ENCODE data around the gene USP6NL. TPM values are rescaled to one million over a fixed set of nuclear protein-coding genes. Genes with fewer than 3 reads are reported as not detected.

USP6NL gene
- total and polyA plus RNA-seq, 9 of the 15 experiments (the other 6 are each of a cell fraction or from before 2014, with no cell fraction given) = 3.2 to 26.6 (median 19.8) TPM

DNA sequence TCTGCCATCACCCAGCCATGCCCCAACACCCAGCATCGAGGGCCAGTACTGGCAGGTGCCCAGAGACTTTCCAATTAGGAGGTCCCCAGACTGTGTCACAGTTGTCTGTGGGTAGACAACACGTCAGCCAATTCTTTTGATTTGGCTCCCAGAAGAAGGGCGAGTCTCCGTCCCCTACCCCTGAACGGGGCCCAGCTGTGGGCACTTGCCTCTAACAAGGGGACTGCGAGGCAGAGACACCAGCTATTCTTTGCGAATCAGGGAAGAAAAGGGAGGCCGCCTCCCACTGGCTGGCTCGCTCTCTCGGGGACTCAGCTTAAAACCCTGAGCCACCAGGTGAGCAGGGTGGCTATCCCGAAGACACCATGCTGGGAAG, 167.3 kb downstream of the USP6NL start:
- Histone ChIP-seq H4K20me1 (replicated peaks; ENCODE audit: control insufficient read depth, insufficient read depth, low read length) (no peaks in the 10 kb centered on the region), H3K4me2 (ENCODE audit: insufficient read depth, low read length) (no peak overlapping the region), H2AFZ (ENCODE audit: low read depth, low read length) (peak overlapping the region; percentile 37), H3K79me2 (ENCODE audit: control insufficient read depth, insufficient read depth, low read length) (no peaks in the 10 kb centered on the region), H3K27ac (ENCODE audit: extremely low read depth, low read depth, low read length) (no peak overlapping the region), H3K4me1 (replicated peaks in 1 of 2; ENCODE audit: control insufficient read depth in 2 of 2, insufficient read depth in 2 of 2, low read length in 2 of 2) (peaks cover 14 to 27% of the 10 kb centered on the region in 2 experiments; a peak in 4 of 5 replicates), H3K36me3 (ENCODE audit: control insufficient read depth, insufficient read depth, low read length) (no peaks in the 10 kb centered on the region), H3K9me3 (replicated peaks; ENCODE audit: control insufficient read depth, insufficient read depth, low read depth, low read length) (no peaks in the 10 kb centered on the region), H3K9ac (ENCODE audit: insufficient read depth in 1 of 2, low read depth in 2 of 2, low read length in 2 of 2) (no peak overlapping the region), H3K4me3 (no peak overlapping the region), H3K9me1 (ENCODE audit: control insufficient read depth, insufficient read depth, low read length) (no peaks in the 10 kb centered on the region), H3K27me3 (ENCODE audit: control insufficient read depth in 2 of 2, insufficient read depth in 2 of 2, low read length in 2 of 2) (no peaks in the 10 kb centered on the region)
- 68% methylated on average over 8 of the region's 11 CpGs for WGBS (ENCODE audit: insufficient coverage, low coverage, missing lambda C conversion rate)
- in situ Hi-C loops (cut with MboI) (no loop called here), intact Hi-C loops (cut with micrococcal nuclease) (no loop called here)
- no peak for ATAC-seq
- no peak for TF ChIP-seq PPARD (CRISPR knock-in tag; IDR thresholded peaks at IDR 0.05)
- TF ChIP-seq CBX8 (IDR thresholded peaks at IDR 0.05; ENCODE audit: borderline replicate concordance, extremely low read depth, low read depth, low read length, poor library complexity, severe bottlenecking) = no peak
- no peak for TF ChIP-seq GABPB1 (CRISPR knock-in tag; IDR thresholded peaks at IDR 0.05)
- TF ChIP-seq RBM22 (IDR thresholded peaks at IDR 0.05; ENCODE audit: low read depth, low read length, poor library complexity, severe bottlenecking) = no peak
- no peak for TF ChIP-seq ZNF146 (CRISPR knock-in tag; IDR thresholded peaks at IDR 0.05; ENCODE audit: unreplicated experiment)
- TF ChIP-seq, protein P1, sequence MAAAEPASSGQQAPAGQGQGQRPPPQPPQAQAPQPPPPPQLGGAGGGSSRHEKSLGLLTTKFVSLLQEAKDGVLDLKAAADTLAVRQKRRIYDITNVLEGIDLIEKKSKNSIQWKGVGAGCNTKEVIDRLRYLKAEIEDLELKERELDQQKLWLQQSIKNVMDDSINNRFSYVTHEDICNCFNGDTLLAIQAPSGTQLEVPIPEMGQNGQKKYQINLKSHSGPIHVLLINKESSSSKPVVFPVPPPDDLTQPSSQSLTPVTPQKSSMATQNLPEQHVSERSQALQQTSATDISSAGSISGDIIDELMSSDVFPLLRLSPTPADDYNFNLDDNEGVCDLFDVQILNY (CRISPR knock-in tag; IDR thresholded peaks at IDR 0.05) = no peak
- TF ChIP-seq CHD1 (IDR thresholded peaks at IDR 0.05; ENCODE audit: low read length) = no peak
- TF ChIP-seq, protein P2, sequence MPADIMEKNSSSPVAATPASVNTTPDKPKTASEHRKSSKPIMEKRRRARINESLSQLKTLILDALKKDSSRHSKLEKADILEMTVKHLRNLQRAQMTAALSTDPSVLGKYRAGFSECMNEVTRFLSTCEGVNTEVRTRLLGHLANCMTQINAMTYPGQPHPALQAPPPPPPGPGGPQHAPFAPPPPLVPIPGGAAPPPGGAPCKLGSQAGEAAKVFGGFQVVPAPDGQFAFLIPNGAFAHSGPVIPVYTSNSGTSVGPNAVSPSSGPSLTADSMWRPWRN (IDR thresholded peaks at IDR 0.05; ENCODE audit: low read depth) = no peak
- TF ChIP-seq ZNF408 (CRISPR knock-in tag; IDR thresholded peaks at IDR 0.05; ENCODE audit: low read depth) = no peak
- no peak for TF ChIP-seq ZNF75A (CRISPR knock-in tag; IDR thresholded peaks at IDR 0.05)
- no peak for TF ChIP-seq STAT5A (IDR thresholded peaks at IDR 0.05; ENCODE audit: borderline replicate concordance, low read length)
- no peak for TF ChIP-seq PHTF2 (CRISPR knock-in tag; IDR thresholded peaks at IDR 0.05)
- no peak for TF ChIP-seq NCOA4 (IDR thresholded peaks at IDR 0.05; ENCODE audit: partially characterized antibody)
- TF ChIP-seq, protein P3, sequence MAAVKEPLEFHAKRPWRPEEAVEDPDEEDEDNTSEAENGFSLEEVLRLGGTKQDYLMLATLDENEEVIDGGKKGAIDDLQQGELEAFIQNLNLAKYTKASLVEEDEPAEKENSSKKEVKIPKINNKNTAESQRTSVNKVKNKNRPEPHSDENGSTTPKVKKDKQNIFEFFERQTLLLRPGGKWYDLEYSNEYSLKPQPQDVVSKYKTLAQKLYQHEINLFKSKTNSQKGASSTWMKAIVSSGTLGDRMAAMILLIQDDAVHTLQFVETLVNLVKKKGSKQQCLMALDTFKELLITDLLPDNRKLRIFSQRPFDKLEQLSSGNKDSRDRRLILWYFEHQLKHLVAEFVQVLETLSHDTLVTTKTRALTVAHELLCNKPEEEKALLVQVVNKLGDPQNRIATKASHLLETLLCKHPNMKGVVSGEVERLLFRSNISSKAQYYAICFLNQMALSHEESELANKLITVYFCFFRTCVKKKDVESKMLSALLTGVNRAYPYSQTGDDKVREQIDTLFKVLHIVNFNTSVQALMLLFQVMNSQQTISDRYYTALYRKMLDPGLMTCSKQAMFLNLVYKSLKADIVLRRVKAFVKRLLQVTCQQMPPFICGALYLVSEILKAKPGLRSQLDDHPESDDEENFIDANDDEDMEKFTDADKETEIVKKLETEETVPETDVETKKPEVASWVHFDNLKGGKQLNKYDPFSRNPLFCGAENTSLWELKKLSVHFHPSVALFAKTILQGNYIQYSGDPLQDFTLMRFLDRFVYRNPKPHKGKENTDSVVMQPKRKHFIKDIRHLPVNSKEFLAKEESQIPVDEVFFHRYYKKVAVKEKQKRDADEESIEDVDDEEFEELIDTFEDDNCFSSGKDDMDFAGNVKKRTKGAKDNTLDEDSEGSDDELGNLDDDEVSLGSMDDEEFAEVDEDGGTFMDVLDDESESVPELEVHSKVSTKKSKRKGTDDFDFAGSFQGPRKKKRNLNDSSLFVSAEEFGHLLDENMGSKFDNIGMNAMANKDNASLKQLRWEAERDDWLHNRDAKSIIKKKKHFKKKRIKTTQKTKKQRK (IDR thresholded peaks at IDR 0.05; ENCODE audit: borderline replicate concordance, low read depth, low read length) = no peak
- TF ChIP-seq KLF6 (CRISPR knock-in tag; IDR thresholded peaks at IDR 0.05; ENCODE audit: borderline replicate concordance) = no peak
- no peak for TF ChIP-seq ZNF197 (CRISPR knock-in tag; IDR thresholded peaks at IDR 0.05; ENCODE audit: low read depth)
- TF ChIP-seq RFX1 (IDR thresholded peaks at IDR 0.05) = no peak
- no peak for TF ChIP-seq CBFA2T2 (conservative IDR thresholded peaks at IDR 0.05)
- ChIA-PET POLR2A (no interaction called here), CTCF (ENCODE audit: low intra/inter-chr PET ratio) (no interaction called here)
- DNase-seq (ENCODE audit: extremely low read depth in 1 of 4, low spot score in 3 of 4) = no peak
- no TSS peak for BruUV-seq (replicated peaks)
- FAIRE-seq = no peak
